ENCODE data around the gene KAT2A.

DNA sequence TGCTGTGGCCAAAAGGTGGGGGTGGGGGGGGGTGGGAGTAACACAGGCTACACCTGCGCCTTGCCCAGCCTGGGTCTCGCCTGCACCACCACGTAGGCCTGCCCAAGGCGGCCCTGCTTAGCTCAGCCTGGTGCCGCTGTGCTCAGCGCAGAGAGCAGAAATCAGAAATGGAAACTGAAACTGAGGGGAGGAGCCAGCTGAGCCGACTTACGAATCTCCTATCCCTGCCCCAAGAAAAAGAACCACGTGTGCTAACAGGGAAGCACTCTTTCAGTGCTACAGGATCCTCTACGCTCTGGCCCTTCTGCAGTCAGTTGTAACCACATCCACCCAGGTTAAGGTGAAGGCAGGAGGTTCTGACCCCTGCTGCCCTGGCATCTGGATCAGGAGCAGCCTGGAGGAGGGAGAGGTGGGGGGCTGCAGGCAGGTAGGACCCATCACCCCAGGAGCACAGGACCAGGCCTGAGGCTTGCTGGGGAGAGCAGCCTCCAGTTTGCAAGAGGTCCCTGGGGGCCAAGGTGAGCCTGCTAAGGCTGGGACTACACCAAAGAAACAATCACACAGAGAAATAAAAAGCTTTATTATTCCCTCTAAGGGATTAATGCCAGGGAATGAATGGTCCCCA, 8.5 kb downstream of the KAT2A start, which contains the start of gene DHX58:
- TF ChIP-seq TCF12 (IDR thresholded peaks at IDR 0.05; ENCODE audit: low read depth), result no peak
- TF ChIP-seq CREB1 (IDR thresholded peaks at IDR 0.05; ENCODE audit: low read depth), result no peak
